ENCODE measurements around the gene TPPP. TPM values are rescaled to one million over a fixed set of nuclear protein-coding genes. Genes with fewer than 3 reads are reported as not detected.

TPPP gene
- total and polyA plus RNA-seq, 2 donors (not counting 3 experiments of a cell fraction or from before 2014, with no cell fraction given): 0.04 to 0.09 TPM

DNA sequence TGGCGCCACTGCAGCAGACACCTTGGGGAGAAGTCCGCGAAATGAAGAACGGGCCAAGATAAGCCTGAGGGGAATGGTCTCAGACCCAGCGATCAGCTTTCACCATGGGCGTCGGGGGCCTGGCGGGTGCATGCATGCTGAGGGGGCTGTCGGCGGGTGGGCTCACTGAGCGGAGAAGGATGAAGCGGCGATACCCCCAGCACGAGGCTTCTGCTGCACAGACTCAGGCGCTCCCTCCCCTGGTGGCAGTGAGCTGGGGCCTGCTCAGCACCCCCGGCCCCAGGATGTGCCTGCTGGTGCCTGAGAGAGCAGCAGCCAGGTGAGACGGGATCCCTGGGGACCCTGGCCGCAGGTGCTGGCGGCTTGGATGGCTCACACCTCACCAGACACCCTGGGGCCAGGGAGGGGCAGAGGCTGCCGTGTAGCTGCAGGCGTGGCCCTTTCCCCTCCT is 49.8 kb downstream of the TPPP start:
- FAIRE-seq: no peak
- no peaks in the 10 kb centered on the region for H3K4me1 ChIP-seq (ENCODE audit: control insufficient read depth, extremely low read depth, insufficient read depth, low read length)
- no peak overlapping the region for H3K4me3 ChIP-seq (replicated peaks in 1 of 3; ENCODE audit: insufficient read depth in 1 of 3, low read depth in 1 of 3, low read length in 3 of 3)
- H3K79me2 ChIP-seq (ENCODE audit: control insufficient read depth, insufficient read depth, low read length): no peaks in the 10 kb centered on the region
- H4K20me1 ChIP-seq (replicated peaks; ENCODE audit: control insufficient read depth, extremely low read depth, insufficient read depth, low read length): no peaks in the 10 kb centered on the region
- dilution Hi-C loops (cut with MboI; ENCODE audit: extremely low pct_ligation_motif_present, low sequenced_read_pairs) (no loop called here), intact Hi-C loops (cut with micrococcal nuclease) (no loop called here)
- no peaks in the 10 kb centered on the region for H3K27me3 ChIP-seq (ENCODE audit: control insufficient read depth in 2 of 2, insufficient read depth in 2 of 2, low read length in 2 of 2)
- no peaks in the 10 kb centered on the region for H3K9me1 ChIP-seq (replicated peaks; ENCODE audit: control insufficient read depth, extremely low read depth, insufficient read depth, low read length)
- ChIA-PET POLR2A (no interaction called here), CTCF (no interaction called here)
- no peak for DNase-seq (ENCODE audit: low read depth, low spot score)
- no peaks in the 10 kb centered on the region for H3K9me3 ChIP-seq (replicated peaks; ENCODE audit: control insufficient read depth, insufficient read depth, low read length)
- TF ChIP-seq POLR2AphosphoS5 (IDR thresholded peaks at IDR 0.05; ENCODE audit: insufficient read depth, low read depth, low read length) (no peak), JUN (IDR thresholded peaks at IDR 0.05; ENCODE audit: borderline replicate concordance, insufficient read depth, insufficient read length, low read depth) (no peak), GATA2 (IDR thresholded peaks at IDR 0.05; ENCODE audit: insufficient read depth, insufficient read length, low read depth, low read length) (no peak), POLR2A (IDR thresholded peaks at IDR 0.05; ENCODE audit: low read depth, low read length) (no peak), MYC (IDR thresholded peaks at IDR 0.05; ENCODE audit: low read depth, low read length) (no peak), EZH2 (IDR thresholded peaks at IDR 0.05; ENCODE audit: borderline replicate concordance, low read depth, low read length, severe bottlenecking) (no peak), FOS (IDR thresholded peaks at IDR 0.05; ENCODE audit: borderline replicate concordance, insufficient read depth, low read length) (no peak)
- TF ChIP-seq, protein P1, sequence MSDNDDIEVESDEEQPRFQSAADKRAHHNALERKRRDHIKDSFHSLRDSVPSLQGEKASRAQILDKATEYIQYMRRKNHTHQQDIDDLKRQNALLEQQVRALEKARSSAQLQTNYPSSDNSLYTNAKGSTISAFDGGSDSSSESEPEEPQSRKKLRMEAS (IDR thresholded peaks at IDR 0.05; ENCODE audit: insufficient read depth, insufficient read length): no peak
- TF ChIP-seq, protein P2, sequence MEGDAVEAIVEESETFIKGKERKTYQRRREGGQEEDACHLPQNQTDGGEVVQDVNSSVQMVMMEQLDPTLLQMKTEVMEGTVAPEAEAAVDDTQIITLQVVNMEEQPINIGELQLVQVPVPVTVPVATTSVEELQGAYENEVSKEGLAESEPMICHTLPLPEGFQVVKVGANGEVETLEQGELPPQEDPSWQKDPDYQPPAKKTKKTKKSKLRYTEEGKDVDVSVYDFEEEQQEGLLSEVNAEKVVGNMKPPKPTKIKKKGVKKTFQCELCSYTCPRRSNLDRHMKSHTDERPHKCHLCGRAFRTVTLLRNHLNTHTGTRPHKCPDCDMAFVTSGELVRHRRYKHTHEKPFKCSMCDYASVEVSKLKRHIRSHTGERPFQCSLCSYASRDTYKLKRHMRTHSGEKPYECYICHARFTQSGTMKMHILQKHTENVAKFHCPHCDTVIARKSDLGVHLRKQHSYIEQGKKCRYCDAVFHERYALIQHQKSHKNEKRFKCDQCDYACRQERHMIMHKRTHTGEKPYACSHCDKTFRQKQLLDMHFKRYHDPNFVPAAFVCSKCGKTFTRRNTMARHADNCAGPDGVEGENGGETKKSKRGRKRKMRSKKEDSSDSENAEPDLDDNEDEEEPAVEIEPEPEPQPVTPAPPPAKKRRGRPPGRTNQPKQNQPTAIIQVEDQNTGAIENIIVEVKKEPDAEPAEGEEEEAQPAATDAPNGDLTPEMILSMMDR (IDR thresholded peaks at IDR 0.05; ENCODE audit: extremely low read depth in 1 of 2, insufficient read depth in 1 of 2, low read depth in 1 of 2, low read length in 2 of 2): no peak
- no peak overlapping the region for H3K4me2 ChIP-seq (ENCODE audit: insufficient read depth, low read length)
- peaks cover 4 to 7% of the 10 kb centered on the region in 2 experiments for H3K36me3 ChIP-seq (ENCODE audit: control insufficient read depth in 2 of 2, extremely low read depth in 1 of 2, insufficient read depth in 2 of 2, low read length in 2 of 2)
- H3K9ac ChIP-seq (replicated peaks; ENCODE audit: extremely low read depth, insufficient read depth, low read length): no peak overlapping the region
- H3K27ac ChIP-seq (ENCODE audit: insufficient read depth, low read depth, low read length): no peak overlapping the region
- BruUV-seq (replicated peaks): no TSS peak
- no peak overlapping the region for H2AFZ ChIP-seq (ENCODE audit: low read depth, low read length)
